Measurements from ENCODE around the gene STK11. TPM values are rescaled to one million over a fixed set of nuclear protein-coding genes. Genes with fewer than 3 reads are reported as not detected.

The STK11 gene
- total RNA-seq, 1 experiment from 2014 or later = 116 TPM

GRCh38 chr19:1237754-1238368 is 32.3 kb downstream of the STK11 start, which contains the start of gene CBARP:
Gene CBARP (minus strand): TSS chr19:1238005. CDS start chr19:1236100, 1,905 bp downstream.
- intact Hi-C loops (cut with micrococcal nuclease; ENCODE audit: unreplicated experiment) (no loop called here), in situ Hi-C loops (cut with HindIII; ENCODE audit: low pct_unique_long_range_greater_than_20kb, low sequenced_read_pairs) (no loop called here)
- Histone ChIP-seq H3K36me3 (ENCODE audit: control insufficient read depth, insufficient read depth, low read length) (no peaks in the 10 kb centered on the region; the same call in 1 of the 2 replicates), H3K4me1 (ENCODE audit: control insufficient read depth, insufficient read depth, low read length) (peaks cover 22% of the 10 kb centered on the region), H3K27ac (ENCODE audit: low read length) (peak within 1 kb of the TSS; percentile 66), H3K9me3 (ENCODE audit: control insufficient read depth, insufficient read depth, low read depth, low read length) (no peaks in the 10 kb centered on the region), H3K4me3 (ENCODE audit: low read depth in 2 of 2, low read length in 2 of 2) (peak within 1 kb of the TSS; percentile 63 to 66), H3K27me3 (ENCODE audit: control insufficient read depth, insufficient read depth, low read length) (no peaks in the 10 kb centered on the region)
- DNase-seq (ENCODE audit: low read depth, low spot score) (no peak), ATAC-seq (peak; percentile 9)
- TF ChIP-seq TCF7L2 (IDR thresholded peaks at IDR 0.05; ENCODE audit: low read depth, low read length) = no peak
- no peak for TF ChIP-seq CTCF (IDR thresholded peaks at IDR 0.05)
- no peak for TF ChIP-seq POLR2AphosphoS5 (IDR thresholded peaks at IDR 0.05; ENCODE audit: low read depth, low read length)
- no peak for TF ChIP-seq SIN3A (IDR thresholded peaks at IDR 0.05; ENCODE audit: borderline replicate concordance, insufficient read depth, low read depth, low read length)
- TF ChIP-seq REST (IDR thresholded peaks at IDR 0.05; ENCODE audit: insufficient read depth in 1 of 2, low read depth in 2 of 2, low read length in 1 of 2) = no peak
- BruUV-seq (replicated peaks) = no TSS peak
- ChIA-PET POLR2A (no interaction called here), CTCF (no interaction called here)

GRCh38 chr19:1238369-1239303 is 33.1 kb downstream of the STK11 start:
- ATAC-seq = no peak
- intact Hi-C loops (cut with micrococcal nuclease; ENCODE audit: unreplicated experiment) = no loop called here
- TF ChIP-seq TCF7L2 (IDR thresholded peaks at IDR 0.05; ENCODE audit: low read depth, low read length) (no peak), CTCF (IDR thresholded peaks at IDR 0.05) (no peak), REST (IDR thresholded peaks at IDR 0.05; ENCODE audit: insufficient read depth in 1 of 2, low read depth in 2 of 2, low read length in 1 of 2) (no peak), POLR2AphosphoS5 (IDR thresholded peaks at IDR 0.05; ENCODE audit: low read depth, low read length) (no peak), SIN3A (IDR thresholded peaks at IDR 0.05; ENCODE audit: borderline replicate concordance, insufficient read depth, low read depth, low read length) (no peak)
- H3K4me3 ChIP-seq (ENCODE audit: low read depth in 2 of 2, low read length in 2 of 2) = peak overlapping the region; percentile 29 to 63; a peak in 3 of 4 replicates
- no peaks in the 10 kb centered on the region; the same call in 1 of the 2 replicates for H3K36me3 ChIP-seq (ENCODE audit: control insufficient read depth, insufficient read depth, low read length)
- H3K27ac ChIP-seq (ENCODE audit: low read length) = peak overlapping the region; percentile 26; the same call in 1 of the 2 replicates
- no peak for DNase-seq (ENCODE audit: low read depth, low spot score)
- BruUV-seq (replicated peaks) = no TSS peak
- H3K9me3 ChIP-seq (ENCODE audit: control insufficient read depth, insufficient read depth, low read depth, low read length) = no peaks in the 10 kb centered on the region
- in situ Hi-C loops (cut with HindIII; ENCODE audit: low pct_unique_long_range_greater_than_20kb, low sequenced_read_pairs) = no loop called here
- peaks cover 22% of the 10 kb centered on the region for H3K4me1 ChIP-seq (ENCODE audit: control insufficient read depth, insufficient read depth, low read length)
- ChIA-PET POLR2A (no interaction called here), CTCF (no interaction called here)
- H3K27me3 ChIP-seq (ENCODE audit: control insufficient read depth, insufficient read depth, low read length) = no peaks in the 10 kb centered on the region
